Peyer's patch (tissue), 4 donors: ENCODE results near the gene MAST4.

ENCODE experiments used
- CTCF ChIP-seq, 6 experiments: fragments of 450-650 bp in 4 of 6; fragments of 200-600 bp in 2 of 6; sonication (generic) in 1 of 6; IDR thresholded peaks; one replicate each; pipeline ENCODE4 v1.5.1; 2017 to 2019; ENCODE audit warnings: antibody characterized with exemption in 6 of 6, mild to moderate bottlenecking in 3 of 6, moderate library complexity in 1 of 6
- POLR2A ChIP-seq, 2 donors: fragments of 450-650 bp; IDR thresholded peaks; one replicate each; pipeline ENCODE4 v1.5.1; 2017; ENCODE audit warnings: antibody characterized with exemption in 2 of 2, mild to moderate bottlenecking in 2 of 2, moderate library complexity in 2 of 2

- TF ChIP-seq CTCF (IDR thresholded peaks at IDR 0.05) (no peak), POLR2A (IDR thresholded peaks at IDR 0.05) (no peak)
Observed at GRCh38 chr5:67010684-67011409, 414.7 kb downstream of the MAST4 start.
